Stimulated activated CD4-positive, alpha-beta T cell treated with anti-CD3 and anti-CD28 coated beads, Interleukin-4, amount 100 ng/mL, for 48 hours (primary cell): ENCODE data around the gene CAMK2B.

Source experiments
- DNase-seq, 2 donors: peaks; one replicate each; pipeline ENCODE4 v3.0.0-alpha.2; 2020; ENCODE audit warnings: low read depth in 2 of 2

The CAMK2B gene

GRCh38 chr7:44231088-44231487 is 94.3 kb downstream of the CAMK2B start:
- no peak for DNase-seq

- DNase-seq = no peak
Observed at GRCh38 chr7:44230286-44230685, 95.1 kb downstream of the CAMK2B start.

DNA sequence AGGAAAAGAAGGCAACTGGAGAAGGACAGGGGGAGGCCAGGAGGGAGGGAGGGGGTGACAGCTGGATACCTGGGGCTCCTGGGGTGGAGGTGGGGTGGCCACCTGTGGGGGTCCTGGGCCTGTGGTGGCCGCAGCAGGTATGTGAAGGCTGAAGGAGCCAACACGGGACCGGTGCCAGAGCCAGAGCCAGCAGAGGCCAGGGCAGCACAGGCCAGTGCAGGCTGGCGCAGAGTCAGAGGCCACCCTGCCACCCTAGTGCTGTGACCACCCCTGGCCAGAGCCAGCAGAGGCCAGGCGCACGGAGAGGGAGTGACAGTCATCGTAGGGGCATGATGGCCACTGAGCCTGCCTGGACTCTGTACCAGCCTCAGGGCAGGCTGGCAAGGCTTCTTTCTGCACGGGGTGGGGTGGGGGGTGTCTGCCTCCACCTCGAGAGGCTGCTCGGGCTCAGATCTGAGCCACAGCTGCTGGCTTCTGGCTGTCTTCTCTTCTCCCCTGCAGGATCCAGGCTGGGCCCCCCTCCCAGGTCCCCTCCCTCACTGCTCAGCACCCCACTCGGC is 95.8 kb downstream of the CAMK2B start:
- no peak for DNase-seq

- DNase-seq = no peak
Observed at GRCh38 chr7:44228571-44229350, 96.6 kb downstream of the CAMK2B start.

GRCh38 chr7:44227911-44228310 is 97.5 kb downstream of the CAMK2B start:
- no peak for DNase-seq

GRCh38 chr7:44226396-44226753 is 99.0 kb downstream of the CAMK2B start:
- no peak for DNase-seq

DNA sequence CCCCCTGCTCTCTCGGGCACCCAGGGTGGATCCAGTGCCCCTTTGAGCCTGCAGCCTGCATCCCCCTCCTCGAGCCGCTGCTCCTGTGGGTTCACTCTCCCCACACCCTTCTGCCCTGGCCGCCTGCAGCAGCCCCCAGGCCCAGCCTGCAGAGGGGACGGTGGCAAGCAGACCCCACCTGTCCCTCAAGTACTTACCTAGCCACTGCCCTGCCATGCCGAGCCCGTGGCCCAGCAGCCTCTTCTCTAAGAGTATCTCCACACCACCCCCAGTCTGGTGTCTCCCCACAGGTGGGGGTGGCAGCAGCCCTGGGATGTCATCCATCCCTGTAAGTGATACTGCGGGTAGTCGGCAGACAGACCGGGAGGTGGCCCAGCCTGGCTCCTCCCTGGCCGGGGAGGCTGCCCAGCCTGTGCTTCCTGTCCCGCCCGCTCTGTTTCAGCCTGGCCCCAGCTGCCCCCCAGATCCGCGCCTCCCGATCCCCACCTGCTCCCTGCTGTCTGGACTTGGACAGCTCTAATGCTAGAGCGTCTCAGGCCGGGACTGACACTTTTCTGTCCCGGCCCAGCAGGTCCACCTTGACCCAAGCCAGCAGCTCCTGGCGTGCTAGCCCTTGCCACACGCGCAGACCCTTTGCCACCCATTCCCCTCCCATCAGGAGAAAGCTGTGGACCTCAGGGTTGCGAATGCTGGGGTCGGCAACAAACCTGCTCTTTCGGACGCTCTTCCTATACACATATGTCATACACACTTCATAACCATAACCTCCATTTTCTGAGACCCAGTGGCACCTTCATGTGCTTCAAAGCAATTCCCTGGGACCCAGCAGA is 99.6 kb downstream of the CAMK2B start:
- no peak for DNase-seq

GRCh38 chr7:44224974-44225565 is 100.3 kb downstream of the CAMK2B start:
- no peak for DNase-seq

GRCh38 chr7:44224080-44224973 is 101.1 kb downstream of the CAMK2B start:
- no peak for DNase-seq

DNA sequence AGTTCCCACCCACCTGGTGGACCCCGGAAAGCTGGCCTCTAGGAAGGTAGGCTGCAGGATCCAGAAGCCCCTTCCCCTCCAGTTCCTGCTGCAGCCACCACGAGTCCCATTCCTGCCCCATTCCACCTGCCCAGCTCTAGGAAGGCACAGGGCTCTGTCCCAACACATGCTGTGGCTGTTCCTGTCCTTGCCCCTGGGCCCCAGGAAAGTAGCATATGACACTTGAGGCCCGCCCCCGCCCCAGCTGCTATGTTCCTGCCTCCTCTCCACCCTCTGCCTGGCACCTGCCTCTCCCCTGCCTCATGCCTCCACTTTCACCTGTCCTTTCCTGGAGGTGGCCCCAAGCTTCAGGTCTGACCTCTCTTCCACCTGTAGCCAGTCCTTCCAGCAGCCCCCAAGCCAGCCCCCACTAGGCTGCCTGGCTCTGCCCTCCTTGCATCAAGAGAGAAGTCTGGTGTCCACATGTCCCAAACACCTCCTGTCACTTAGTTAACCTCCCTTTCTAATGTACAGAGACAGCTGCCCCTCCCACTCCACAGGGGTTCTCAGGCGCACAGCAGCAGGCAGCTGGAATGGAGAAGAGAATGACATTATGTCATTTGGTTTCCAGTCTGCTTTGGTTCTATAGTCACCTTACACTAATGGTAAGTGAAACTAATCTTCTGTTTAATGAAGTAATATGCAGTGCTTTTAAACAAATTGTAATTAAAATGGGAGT is 101.9 kb downstream of the CAMK2B start:
- no peak for DNase-seq

- no peak for DNase-seq
Observed at GRCh38 chr7:44222776-44223261, 102.6 kb downstream of the CAMK2B start.

- no peak for DNase-seq
Observed at GRCh38 chr7:44222074-44222473, 103.3 kb downstream of the CAMK2B start.

- no peak for DNase-seq
Observed at GRCh38 chr7:44221231-44221791, 104.1 kb downstream of the CAMK2B start.

DNA sequence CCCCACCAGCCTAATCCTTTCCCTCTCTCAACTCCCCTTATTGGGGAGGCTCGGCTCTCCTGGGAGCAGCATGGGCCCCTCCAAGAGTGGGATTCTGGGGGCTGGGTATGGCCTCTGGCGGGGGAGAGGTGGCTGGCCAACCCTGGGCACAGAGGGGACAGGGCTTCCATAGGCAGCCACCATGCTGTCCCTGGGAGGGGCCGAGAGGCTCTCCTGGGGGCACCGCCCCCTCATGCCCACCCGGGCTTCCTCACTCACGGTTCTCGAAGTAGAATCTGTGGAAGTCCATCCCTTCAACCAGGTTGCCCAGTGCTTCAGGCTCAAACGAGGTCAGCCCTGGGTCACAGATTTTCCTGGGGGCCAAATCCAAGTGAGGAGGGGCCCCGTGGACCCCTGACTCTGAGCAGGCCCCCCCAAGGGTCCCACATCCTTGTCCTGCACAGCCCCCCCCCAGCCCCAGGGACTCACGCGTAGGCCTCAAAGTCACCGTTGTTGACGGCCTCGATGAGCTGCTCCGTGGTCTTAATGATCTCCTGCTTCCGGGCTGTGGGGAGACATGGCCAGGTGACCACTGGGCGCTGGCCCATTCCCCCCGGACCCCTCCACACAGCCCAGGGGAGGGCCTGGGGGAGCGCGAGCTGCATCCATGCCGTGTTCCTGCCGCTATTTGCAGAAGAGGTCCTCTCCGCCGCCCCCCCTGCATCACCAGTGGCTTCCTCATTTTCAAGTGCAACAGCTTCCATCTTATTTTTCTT is 104.9 kb downstream of the CAMK2B start:
- DNase-seq = no peak

GRCh38 chr7:44220046-44220357 is 105.4 kb downstream of the CAMK2B start:
- no peak for DNase-seq

- no peak for DNase-seq
Observed at GRCh38 chr7:44219371-44220045, 105.9 kb downstream of the CAMK2B start.

DNA sequence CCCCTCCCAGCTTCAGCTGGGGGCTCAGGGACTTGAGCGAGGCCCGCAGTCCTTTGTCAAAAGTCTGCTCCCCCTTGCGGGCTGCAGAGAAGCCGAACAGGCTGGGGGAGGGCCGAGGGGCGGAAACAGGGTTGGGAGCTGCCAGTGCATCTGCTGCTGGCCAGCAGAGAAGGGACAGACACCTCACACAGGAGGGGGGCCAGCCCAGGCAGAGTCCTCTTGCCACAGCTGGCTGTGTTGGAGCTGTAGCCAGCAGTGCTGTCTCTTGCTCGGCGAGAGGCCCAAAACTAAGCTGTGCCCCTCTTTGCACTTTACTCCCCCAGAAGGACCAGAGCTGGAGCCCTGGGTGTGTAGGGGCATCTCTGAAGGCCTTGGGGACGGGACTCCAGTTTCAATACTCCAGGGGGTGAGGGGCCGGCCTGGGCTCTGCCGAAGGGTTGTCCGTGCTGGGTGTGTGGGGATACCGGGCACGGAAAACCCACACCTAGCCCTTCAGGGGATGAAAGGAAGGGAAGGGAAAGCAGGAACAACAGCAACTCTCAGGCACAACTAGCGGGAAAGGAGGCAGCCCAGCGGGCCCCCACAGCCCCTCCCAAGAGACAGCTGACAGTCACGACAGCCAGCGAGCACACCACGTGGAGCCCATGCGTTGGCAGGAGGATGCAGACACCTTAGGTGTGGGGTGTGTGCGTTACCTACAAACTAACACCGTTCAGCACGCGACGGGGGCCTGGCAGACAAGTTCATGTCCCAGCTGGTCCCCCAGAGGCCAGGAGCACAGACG is 106.8 kb downstream of the CAMK2B start:
- no peak for DNase-seq

DNA sequence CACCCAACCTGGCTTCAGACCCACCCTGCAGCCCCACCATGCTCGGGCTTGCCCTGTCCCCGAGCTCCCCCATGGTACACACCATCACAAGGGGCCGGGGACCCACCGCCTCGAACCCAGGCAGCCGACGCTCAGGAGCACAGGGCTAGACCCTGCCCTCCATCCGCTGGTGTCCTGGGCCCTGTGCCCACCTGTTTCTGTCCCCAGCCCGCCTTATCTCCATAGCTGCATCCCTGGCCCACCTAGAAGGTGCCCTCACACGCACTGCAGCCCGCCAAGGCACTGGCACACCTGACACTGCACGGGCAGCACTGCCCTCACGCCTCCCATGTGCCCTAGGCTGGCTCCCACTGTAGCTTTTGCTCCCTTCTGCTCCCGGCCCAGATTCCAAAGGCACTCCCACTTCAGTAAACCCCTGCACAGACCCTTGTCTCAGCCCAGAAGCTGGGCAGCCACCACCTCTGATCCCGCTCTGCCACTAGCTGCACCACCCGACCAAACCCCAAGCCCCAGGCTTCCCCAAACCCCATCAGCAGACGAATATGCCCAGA is 107.5 kb downstream of the CAMK2B start:
- DNase-seq = no peak
